ENCODE measurements around the gene TOX2.

TOX2 gene

GRCh38 chr20:44028868-44029847 is 114.5 kb downstream of the TOX2 start:
- H3K27me3 Mint-ChIP-seq: peaks cover 47% of the 10 kb centered on the region
- H3K36me3 Mint-ChIP-seq (ENCODE audit: low read depth): no peaks in the 10 kb centered on the region
- H3K4me1 Mint-ChIP-seq (ENCODE audit: low read depth): no peaks in the 10 kb centered on the region
- H3K9me3 Mint-ChIP-seq: no peaks in the 10 kb centered on the region
- no peak overlapping the region for H3K27ac Mint-ChIP-seq
- H3K4me3 Mint-ChIP-seq: no peak overlapping the region
- intact Hi-C loops (cut with micrococcal nuclease): no loop called here

GRCh38 chr20:44029848-44030230 is 115.2 kb downstream of the TOX2 start:
- H3K9me3 Mint-ChIP-seq: no peaks in the 10 kb centered on the region
- H3K27ac Mint-ChIP-seq: no peak overlapping the region
- H3K27me3 Mint-ChIP-seq: peaks cover 51% of the 10 kb centered on the region
- intact Hi-C loops (cut with micrococcal nuclease): no loop called here
- no peaks in the 10 kb centered on the region for H3K36me3 Mint-ChIP-seq (ENCODE audit: low read depth)
- no peak overlapping the region for H3K4me3 Mint-ChIP-seq
- H3K4me1 Mint-ChIP-seq (ENCODE audit: low read depth): no peaks in the 10 kb centered on the region

DNA sequence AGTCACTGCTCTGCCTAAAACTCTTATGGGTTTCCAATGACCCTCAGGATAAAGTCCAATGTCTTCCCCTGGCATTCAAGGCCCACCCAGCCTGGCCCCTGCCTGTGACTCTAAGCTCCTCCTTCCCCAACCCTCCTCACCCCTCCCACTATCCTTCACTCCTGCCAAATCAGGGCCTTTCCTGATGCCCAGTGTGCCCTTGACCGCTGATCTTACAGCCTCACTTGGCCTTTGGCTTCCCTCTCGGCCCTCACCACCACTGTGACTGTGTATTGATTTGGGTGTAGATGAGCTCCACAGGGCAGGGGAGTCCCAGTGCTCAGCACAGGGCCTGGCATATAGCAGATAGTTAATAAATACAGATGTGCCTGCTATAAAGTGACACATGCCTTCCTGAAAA is 115.7 kb downstream of the TOX2 start:
- intact Hi-C loops (cut with micrococcal nuclease): no loop called here
- H3K9me3 Mint-ChIP-seq: no peaks in the 10 kb centered on the region
- H3K4me3 Mint-ChIP-seq: no peak overlapping the region
- H3K27me3 Mint-ChIP-seq: peaks cover 56% of the 10 kb centered on the region
- no peaks in the 10 kb centered on the region for H3K4me1 Mint-ChIP-seq (ENCODE audit: low read depth)
- no peaks in the 10 kb centered on the region for H3K36me3 Mint-ChIP-seq (ENCODE audit: low read depth)
- H3K27ac Mint-ChIP-seq: no peak overlapping the region

- Mint-ChIP-seq H3K36me3 (ENCODE audit: low read depth) (no peaks in the 10 kb centered on the region), H3K27me3 (peaks cover 62% of the 10 kb centered on the region), H3K4me3 (no peak overlapping the region), H3K4me1 (ENCODE audit: low read depth) (no peaks in the 10 kb centered on the region), H3K27ac (no peak overlapping the region), H3K9me3 (no peaks in the 10 kb centered on the region)
- intact Hi-C loops (cut with micrococcal nuclease): no loop called here
Observed at GRCh38 chr20:44031001-44031574, 116.4 kb downstream of the TOX2 start.

DNA sequence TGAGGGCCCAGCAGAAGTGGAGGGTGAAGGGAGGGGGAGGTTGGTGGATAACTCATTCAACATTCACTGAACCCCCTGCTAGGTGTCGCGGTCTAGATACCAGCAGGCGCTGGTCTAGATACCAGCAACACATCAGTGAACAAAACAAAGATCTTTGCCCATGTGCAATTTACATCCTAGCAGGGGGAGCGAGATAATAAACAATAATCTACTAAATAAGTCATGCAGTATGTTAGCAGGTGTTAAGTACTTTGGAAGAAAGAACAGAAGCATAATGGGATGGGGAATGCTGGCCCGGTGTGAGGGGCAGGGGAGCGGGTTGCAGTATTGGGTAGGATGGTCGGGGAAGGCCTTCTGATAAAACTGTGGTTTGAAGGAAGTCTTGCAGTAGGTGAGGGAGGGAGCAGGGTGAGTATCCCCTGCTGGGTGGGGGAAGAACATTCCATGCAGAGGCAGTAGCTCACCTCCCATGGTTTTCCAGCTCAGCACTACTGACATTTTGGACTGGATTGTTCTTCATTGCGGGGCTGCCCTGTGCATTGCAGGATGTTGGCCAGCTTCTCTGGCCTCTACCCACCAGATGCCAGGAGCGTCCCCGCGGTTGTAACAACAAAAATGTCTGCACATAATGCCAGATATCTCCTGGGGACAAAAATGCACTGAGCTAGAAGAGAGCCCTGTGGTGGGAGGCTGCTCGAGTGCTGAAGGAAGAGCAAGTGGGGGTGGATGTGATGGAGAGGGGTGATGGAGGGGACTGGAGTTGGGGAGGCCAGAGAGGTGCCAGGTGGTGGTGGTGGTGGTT is 117.3 kb downstream of the TOX2 start:
- no peaks in the 10 kb centered on the region for H3K36me3 Mint-ChIP-seq (ENCODE audit: low read depth)
- intact Hi-C loops (cut with micrococcal nuclease): no loop called here
- no peak overlapping the region for H3K4me3 Mint-ChIP-seq
- no peaks in the 10 kb centered on the region for H3K4me1 Mint-ChIP-seq (ENCODE audit: low read depth)
- H3K27ac Mint-ChIP-seq: no peak overlapping the region
- H3K27me3 Mint-ChIP-seq: peaks cover 62% of the 10 kb centered on the region
- no peaks in the 10 kb centered on the region for H3K9me3 Mint-ChIP-seq

DNA sequence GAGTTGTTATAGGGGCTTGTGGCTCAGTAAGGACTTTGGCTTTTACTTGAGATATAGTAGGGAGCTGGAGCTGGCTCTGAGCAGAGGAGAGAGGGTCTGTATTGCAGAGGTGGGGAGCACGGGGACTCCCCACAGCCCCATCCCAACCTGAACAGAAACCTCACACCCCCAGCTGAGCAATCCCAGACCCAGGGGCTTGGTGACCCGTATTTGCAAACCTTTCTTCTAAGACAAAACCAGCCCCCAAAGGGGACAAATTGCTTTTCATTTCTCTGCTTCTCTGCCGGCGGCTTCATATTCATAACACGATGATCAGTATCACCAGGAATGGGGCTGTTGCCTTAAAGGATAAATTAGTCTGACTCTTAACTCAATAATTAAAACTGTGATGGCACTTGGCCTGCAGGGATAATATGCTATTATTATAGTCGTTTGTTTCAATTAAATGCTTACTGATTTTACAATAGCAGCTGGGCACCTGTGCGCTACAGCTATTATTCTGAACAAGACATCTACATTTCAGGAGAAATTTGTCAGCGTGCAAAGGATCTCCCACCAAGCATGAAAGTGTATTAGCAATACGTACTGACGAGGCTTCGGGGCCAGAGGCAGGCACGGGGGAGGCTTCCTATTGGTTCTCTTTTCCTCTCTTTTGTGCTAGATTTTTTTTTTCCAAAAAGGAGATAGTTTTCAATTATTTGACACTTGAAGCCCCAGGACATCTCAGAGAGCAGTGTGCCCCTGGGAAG is 118.1 kb downstream of the TOX2 start:
- Mint-ChIP-seq H3K27me3 (peaks cover 64% of the 10 kb centered on the region), H3K4me3 (no peak overlapping the region), H3K27ac (no peak overlapping the region), H3K4me1 (ENCODE audit: low read depth) (no peaks in the 10 kb centered on the region), H3K9me3 (no peaks in the 10 kb centered on the region), H3K36me3 (ENCODE audit: low read depth) (no peaks in the 10 kb centered on the region)
- intact Hi-C loops (cut with micrococcal nuclease): no loop called here

DNA sequence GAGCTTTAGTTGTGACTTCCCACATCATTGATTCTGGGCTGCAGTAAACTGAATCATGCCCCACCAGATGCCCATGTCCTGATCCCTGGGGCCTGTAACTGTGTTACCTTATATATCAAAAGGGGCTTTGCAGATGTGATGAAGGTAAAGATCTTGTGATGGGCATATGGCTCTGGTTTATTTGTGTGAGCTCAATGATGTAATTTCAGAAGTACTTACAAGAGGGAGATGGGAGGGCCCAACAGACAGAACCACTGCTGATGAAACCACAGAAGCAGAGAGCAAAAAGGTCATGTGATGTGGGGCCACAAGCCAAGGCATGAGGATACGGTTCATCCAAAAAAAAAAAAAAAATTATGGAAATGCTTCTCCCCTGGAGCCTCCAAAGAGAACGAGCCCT is 118.7 kb downstream of the TOX2 start:
- Mint-ChIP-seq H3K4me1 (ENCODE audit: low read depth) (no peaks in the 10 kb centered on the region), H3K27me3 (peaks cover 65% of the 10 kb centered on the region), H3K27ac (no peak overlapping the region), H3K4me3 (no peak overlapping the region), H3K36me3 (ENCODE audit: low read depth) (no peaks in the 10 kb centered on the region), H3K9me3 (no peaks in the 10 kb centered on the region)
- intact Hi-C loops (cut with micrococcal nuclease): no loop called here

- H3K4me3 Mint-ChIP-seq: no peak overlapping the region
- intact Hi-C loops (cut with micrococcal nuclease): no loop called here
- H3K4me1 Mint-ChIP-seq (ENCODE audit: low read depth): no peaks in the 10 kb centered on the region
- peaks cover 66% of the 10 kb centered on the region for H3K27me3 Mint-ChIP-seq
- H3K27ac Mint-ChIP-seq: no peak overlapping the region
- H3K36me3 Mint-ChIP-seq (ENCODE audit: low read depth): no peaks in the 10 kb centered on the region
- H3K9me3 Mint-ChIP-seq: no peaks in the 10 kb centered on the region
Observed at GRCh38 chr20:44033873-44034272, 119.2 kb downstream of the TOX2 start.

GRCh38 chr20:44034451-44034850 is 119.8 kb downstream of the TOX2 start:
- Mint-ChIP-seq H3K9me3 (no peaks in the 10 kb centered on the region), H3K27ac (no peak overlapping the region), H3K36me3 (ENCODE audit: low read depth) (no peaks in the 10 kb centered on the region), H3K27me3 (peaks cover 68% of the 10 kb centered on the region), H3K4me3 (no peak overlapping the region), H3K4me1 (ENCODE audit: low read depth) (no peaks in the 10 kb centered on the region)
- intact Hi-C loops (cut with micrococcal nuclease): no loop called here

DNA sequence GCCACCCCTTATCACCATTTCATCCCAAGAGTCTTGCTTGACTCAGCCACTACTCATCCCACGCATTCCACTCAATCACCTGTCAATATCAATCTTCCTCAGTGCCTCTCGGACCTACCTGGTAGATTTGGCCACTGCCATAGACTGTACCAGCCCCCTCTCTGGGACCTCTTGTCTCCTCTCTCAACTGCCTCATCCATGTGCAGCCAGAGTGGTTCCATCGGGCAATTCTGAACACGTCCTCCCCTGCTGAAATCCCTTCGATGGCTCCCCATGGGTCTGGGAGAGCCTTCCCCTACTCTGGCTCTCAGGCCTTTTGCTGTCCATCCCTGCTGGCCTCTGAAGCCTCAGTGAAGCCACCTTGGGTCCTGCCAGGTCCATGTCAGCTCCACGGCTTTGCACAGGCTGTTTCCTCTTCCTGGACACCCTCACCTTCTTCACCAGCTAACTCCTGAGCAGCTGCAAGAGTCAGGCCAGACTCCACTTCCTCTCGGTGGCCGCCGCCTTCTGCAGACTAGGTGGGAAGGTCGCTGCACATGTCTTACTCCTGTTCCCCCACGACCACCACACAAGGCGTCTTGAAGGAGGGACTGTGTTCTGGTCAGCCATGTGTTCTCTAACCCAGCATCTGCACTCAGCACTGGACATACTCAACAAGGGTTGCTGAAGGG is 120.4 kb downstream of the TOX2 start:
- H3K9me3 Mint-ChIP-seq: no peaks in the 10 kb centered on the region
- no peaks in the 10 kb centered on the region for H3K36me3 Mint-ChIP-seq (ENCODE audit: low read depth)
- H3K4me3 Mint-ChIP-seq: no peak overlapping the region
- intact Hi-C loops (cut with micrococcal nuclease): no loop called here
- H3K27me3 Mint-ChIP-seq: peaks cover 68% of the 10 kb centered on the region
- no peaks in the 10 kb centered on the region for H3K4me1 Mint-ChIP-seq (ENCODE audit: low read depth)
- H3K27ac Mint-ChIP-seq: no peak overlapping the region

DNA sequence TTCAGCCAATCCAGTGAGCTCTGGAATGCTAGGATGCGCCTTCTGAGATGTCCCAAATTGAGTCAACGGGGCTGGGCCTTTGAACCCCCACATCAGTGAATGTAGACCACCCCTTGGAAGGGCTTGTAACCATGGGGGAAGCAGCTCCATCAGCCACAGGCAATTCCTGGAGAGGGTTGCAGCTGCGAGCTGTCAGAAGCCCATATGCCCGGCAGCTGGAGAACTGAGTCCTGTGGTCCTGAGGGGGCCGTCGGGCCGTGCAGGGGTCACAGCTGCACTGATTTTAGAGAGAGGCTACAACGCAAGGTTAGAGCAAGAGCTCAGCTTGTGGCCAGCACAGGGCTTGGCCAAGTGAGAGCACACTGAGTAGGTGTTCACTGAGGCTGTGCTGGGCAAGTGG is 121.3 kb downstream of the TOX2 start:
- Mint-ChIP-seq H3K27ac (no peak overlapping the region), H3K4me1 (ENCODE audit: low read depth) (no peaks in the 10 kb centered on the region), H3K36me3 (ENCODE audit: low read depth) (no peaks in the 10 kb centered on the region), H3K4me3 (no peak overlapping the region), H3K27me3 (peaks cover 65% of the 10 kb centered on the region), H3K9me3 (no peaks in the 10 kb centered on the region)
- intact Hi-C loops (cut with micrococcal nuclease): no loop called here

- Mint-ChIP-seq H3K27ac (no peak overlapping the region), H3K36me3 (ENCODE audit: low read depth) (no peaks in the 10 kb centered on the region), H3K27me3 (peaks cover 65% of the 10 kb centered on the region), H3K4me3 (no peak overlapping the region), H3K4me1 (ENCODE audit: low read depth) (no peaks in the 10 kb centered on the region), H3K9me3 (no peaks in the 10 kb centered on the region)
- intact Hi-C loops (cut with micrococcal nuclease): no loop called here
Observed at GRCh38 chr20:44036441-44036840, 121.8 kb downstream of the TOX2 start.

DNA sequence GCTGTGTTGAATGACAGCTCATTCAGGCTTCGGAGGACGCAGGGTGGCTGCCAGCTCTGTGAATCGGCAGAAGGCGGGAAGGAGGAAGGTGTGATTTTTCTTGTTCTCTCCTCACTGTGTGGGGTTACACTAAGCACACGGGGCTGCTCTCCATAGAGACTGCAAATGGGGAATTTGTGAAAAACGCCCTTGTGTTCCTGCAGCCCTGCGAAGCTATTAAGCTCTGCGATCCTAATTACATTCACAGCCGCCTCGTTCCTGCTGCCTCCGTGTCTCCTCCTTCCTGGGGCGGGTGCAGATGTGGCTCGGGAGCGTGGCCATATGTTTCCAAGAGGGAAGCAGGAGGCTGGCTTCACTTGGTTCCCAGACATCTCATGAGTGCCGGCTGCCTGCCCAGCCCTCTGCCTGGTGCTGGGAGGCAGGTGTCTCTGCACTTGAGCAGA is 124.0 kb downstream of the TOX2 start:
- Mint-ChIP-seq H3K27me3 (peaks cover 68% of the 10 kb centered on the region), H3K27ac (no peak overlapping the region)
- intact Hi-C loops (cut with micrococcal nuclease): no loop called here

More for the DNA sequence above, 124.0 kb downstream of the TOX2 start:
- H3K9me3 Mint-ChIP-seq: no peaks in the 10 kb centered on the region
- no peaks in the 10 kb centered on the region for H3K36me3 Mint-ChIP-seq (ENCODE audit: low read depth)
- no peaks in the 10 kb centered on the region for H3K4me1 Mint-ChIP-seq (ENCODE audit: low read depth)
- H3K4me3 Mint-ChIP-seq: no peak overlapping the region

Measured in dendritic cell treated with granulocyte-macrophage colony-stimulating factor and Interleukin-4, amounts not matched to agents 40 ng/mL and 50 ng/mL, for 4 days (primary cell).